Renal cortex interstitium (tissue), 3 donors: ENCODE data around the gene APOL1. TPM values are rescaled to one million over a fixed set of nuclear protein-coding genes. Genes with fewer than 3 reads are reported as not detected.

Experiments
- polyA plus RNA-seq, 3 donors: library from polyadenylated mRNA; unstranded; fragments of 120-200 nt; gene quantifications; one replicate each; pipeline ENCODE4 v1.2.1, GENCODE V29; 2013; ENCODE audit not compliant: insufficient read length in 3 of 3

The APOL1 gene
- polyA plus RNA-seq, 3 donors, result 7.2 to 13.9 (median 9.2) TPM

Other genes with a start within 250 kb of the APOL1 start
- 100 to 1,000 TPM; 114 to 137 (median 130) TPM for gene RBFOX2, start 224.3 kb upstream of the APOL1 start, polyA plus RNA-seq
- gene APOL3, start 92.4 kb upstream of the APOL1 start, polyA plus RNA-seq, result 10 to 100 TPM; 13.8 to 16.6 (median 14.7) TPM
- 10 to 100 TPM in 2 of 3 donors, 1 to 10 TPM in 1; 4.6 to 11.3 (median 10.7) TPM for gene APOL4, start 51.3 kb upstream of the APOL1 start, polyA plus RNA-seq
- 10 to 100 TPM; 24.8 to 45.4 (median 28.7) TPM for gene APOL2, start 13.6 kb upstream of the APOL1 start, polyA plus RNA-seq
- 100 to 1,000 TPM; 247 to 318 (median 290) TPM for gene MYH9, start 134.8 kb downstream of the APOL1 start, polyA plus RNA-seq
- 100 to 1,000 TPM; 119 to 138 (median 123) TPM for gene TXN2, start 228.5 kb downstream of the APOL1 start, polyA plus RNA-seq